Loucy (cell line): ENCODE measurements around the gene ADAMTS19.

ENCODE experiments used
- EZH2phosphoT487 ChIP-seq: fragments of 200-600 bp; IDR thresholded peaks from 2 replicates; pipeline ENCODE4 v1.6.1; 2018; ENCODE audit warnings: antibody characterized with exemption, mild to moderate bottlenecking, moderate library complexity, borderline replicate concordance
- TF ChIP-seq, protein P1 (sequence below): fragments of 200-600 bp; sonication (generic); conservative IDR thresholded peaks from 2 replicates; pipeline ENCODE4 v1.5.1; 2014; ENCODE audit warnings: mild to moderate bottlenecking, antibody characterized with exemption, low read length

DNA sequence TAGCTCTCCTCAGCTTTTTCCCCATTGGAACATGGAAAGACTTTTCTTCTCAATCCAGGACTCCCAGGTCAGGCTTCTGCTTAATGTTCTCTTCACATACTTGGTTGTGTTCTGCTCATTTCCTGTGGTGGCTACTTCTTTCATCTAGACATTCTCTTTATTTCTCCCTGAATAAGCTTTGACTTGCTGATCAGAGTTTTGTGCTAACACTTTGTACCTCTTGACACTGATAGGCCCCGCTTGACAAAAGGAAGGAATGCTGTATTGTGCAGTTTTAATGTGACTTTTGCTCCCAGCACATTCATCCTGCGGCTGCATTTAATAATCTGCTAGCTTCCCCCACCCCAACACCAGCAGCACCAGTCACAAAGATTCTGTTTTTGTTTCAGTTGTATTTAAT is 196.9 kb downstream of the ADAMTS19 start:
- TF ChIP-seq, protein P1, sequence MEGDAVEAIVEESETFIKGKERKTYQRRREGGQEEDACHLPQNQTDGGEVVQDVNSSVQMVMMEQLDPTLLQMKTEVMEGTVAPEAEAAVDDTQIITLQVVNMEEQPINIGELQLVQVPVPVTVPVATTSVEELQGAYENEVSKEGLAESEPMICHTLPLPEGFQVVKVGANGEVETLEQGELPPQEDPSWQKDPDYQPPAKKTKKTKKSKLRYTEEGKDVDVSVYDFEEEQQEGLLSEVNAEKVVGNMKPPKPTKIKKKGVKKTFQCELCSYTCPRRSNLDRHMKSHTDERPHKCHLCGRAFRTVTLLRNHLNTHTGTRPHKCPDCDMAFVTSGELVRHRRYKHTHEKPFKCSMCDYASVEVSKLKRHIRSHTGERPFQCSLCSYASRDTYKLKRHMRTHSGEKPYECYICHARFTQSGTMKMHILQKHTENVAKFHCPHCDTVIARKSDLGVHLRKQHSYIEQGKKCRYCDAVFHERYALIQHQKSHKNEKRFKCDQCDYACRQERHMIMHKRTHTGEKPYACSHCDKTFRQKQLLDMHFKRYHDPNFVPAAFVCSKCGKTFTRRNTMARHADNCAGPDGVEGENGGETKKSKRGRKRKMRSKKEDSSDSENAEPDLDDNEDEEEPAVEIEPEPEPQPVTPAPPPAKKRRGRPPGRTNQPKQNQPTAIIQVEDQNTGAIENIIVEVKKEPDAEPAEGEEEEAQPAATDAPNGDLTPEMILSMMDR = no peak
- TF ChIP-seq EZH2phosphoT487 = no peak
